ENCODE measurements around the gene SLC2A11.

DNA sequence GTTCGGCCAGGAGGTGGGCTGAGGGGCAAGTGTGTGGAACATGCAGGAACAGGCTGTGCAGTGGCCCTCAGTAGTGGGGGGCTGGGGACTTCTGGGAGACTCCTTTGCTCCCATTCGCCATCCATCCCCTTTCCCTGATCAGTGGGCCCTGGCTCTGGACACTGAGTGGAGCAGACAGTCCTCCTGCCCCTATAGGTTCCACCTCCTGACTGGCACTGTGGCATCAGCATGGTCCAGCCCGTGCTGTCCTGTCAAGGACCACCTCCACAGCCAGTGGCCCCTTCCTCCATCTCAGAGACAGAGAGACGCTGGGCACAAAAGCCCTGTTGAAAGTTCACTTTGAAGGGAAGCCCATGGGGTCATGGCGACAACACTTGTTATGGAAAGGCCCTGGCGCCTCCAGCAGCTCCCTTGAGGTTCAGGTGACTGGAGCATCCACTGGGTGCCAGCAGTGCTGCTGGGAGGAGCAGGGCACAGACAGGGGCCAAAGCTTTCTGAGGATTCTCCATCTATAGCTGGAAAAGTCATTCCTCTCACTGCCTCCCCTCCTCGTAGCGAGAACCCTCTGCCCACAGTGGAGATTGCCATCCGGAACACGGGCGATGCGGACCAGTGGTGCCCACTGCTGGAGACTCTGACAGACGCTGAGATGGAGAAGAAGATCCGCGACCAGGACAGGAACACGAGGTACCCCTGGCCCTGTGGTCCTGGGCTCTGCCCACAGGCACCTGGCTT is 24.5 kb upstream of the SLC2A11 start:
- TF ChIP-seq, protein P1, sequence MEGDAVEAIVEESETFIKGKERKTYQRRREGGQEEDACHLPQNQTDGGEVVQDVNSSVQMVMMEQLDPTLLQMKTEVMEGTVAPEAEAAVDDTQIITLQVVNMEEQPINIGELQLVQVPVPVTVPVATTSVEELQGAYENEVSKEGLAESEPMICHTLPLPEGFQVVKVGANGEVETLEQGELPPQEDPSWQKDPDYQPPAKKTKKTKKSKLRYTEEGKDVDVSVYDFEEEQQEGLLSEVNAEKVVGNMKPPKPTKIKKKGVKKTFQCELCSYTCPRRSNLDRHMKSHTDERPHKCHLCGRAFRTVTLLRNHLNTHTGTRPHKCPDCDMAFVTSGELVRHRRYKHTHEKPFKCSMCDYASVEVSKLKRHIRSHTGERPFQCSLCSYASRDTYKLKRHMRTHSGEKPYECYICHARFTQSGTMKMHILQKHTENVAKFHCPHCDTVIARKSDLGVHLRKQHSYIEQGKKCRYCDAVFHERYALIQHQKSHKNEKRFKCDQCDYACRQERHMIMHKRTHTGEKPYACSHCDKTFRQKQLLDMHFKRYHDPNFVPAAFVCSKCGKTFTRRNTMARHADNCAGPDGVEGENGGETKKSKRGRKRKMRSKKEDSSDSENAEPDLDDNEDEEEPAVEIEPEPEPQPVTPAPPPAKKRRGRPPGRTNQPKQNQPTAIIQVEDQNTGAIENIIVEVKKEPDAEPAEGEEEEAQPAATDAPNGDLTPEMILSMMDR (IDR thresholded peaks at IDR 0.05; ENCODE audit: insufficient read depth, low read length, poor library complexity, severe bottlenecking): no peak
- no peak for TF ChIP-seq EZH2phosphoT487 (conservative IDR thresholded peaks at IDR 0.05; ENCODE audit: low read length)

All from SU-DHL-6 (cell line).